H1 (cell line): ENCODE results near the gene DRC3. TPM values are rescaled to one million over a fixed set of nuclear protein-coding genes. Genes with fewer than 3 reads are reported as not detected.

Experiments used
- CBX8 ChIP-seq: fragments of 300-800, 300-1000 bp; sonication (generic); IDR thresholded peaks from 2 replicates; pipeline ENCODE4 v1.7.1; 2016; ENCODE audit warnings: low read depth, low read length, borderline replicate concordance
- FOSL1 ChIP-seq: IDR thresholded peaks from 2 replicates; pipeline ENCODE4 v1.6.1; 2011; ENCODE audit warnings: mild to moderate bottlenecking, low read depth, low read length, moderate library complexity; ENCODE audit not compliant: insufficient read depth
- HDAC2 ChIP-seq, 2 experiments: fragments of 300-600 bp in 1 of 2; sonication (generic) in 1 of 2; IDR thresholded peaks; 2 replicates each; pipeline ENCODE4 v1.6.1; 2011 to 2012; ENCODE audit warnings: low read depth in 2 of 2, low read length in 2 of 2, mild to moderate bottlenecking in 2 of 2, moderate library complexity in 2 of 2, borderline replicate concordance in 1 of 2, inconsistent platforms in 1 of 2
- polyA plus RNA-seq, 7 experiments: library from polyadenylated mRNA; depleted of rRNA in 3 of 7; stranded (reverse) in 5 of 7; unstranded in 2 of 7; fragments of >200 nt in 5 of 7; fragments of 200-250 nt in 2 of 7; gene quantifications; 1 replicate in 5 of 7; 2 replicates in 1 of 7; 4 replicates in 1 of 7; pipeline versions ENCODE4 v1.2.1 to v1.2.3, GENCODE V29; 2011 to 2013; ENCODE audit warnings: missing spikeins in 2 of 7, mixed read lengths in 2 of 7
- total RNA-seq: library from RNA; stranded (reverse); fragmentation: NEBNext Ultra II Directional; extraction: Animal tissue kit (Norgen Biotek cat#: 25700); gene quantifications from 2 replicates; pipeline ENCODE4 v1.2.1, GENCODE V29; 2021

Gene DRC3
- total and polyA plus RNA-seq, 2 of the 8 experiments (the other 6 are each of a cell fraction or from before 2014, with no cell fraction given) = 0.59 TPM; not detected in 1

GRCh38 chr17:18037486-18037885 lies 64.8 kb downstream of the DRC3 start (continued):
- TF ChIP-seq CBX8 = no peak
- TF ChIP-seq HDAC2 (IDR thresholded peaks at IDR 0.05; ENCODE audit: borderline replicate concordance in 1 of 2, low read depth in 2 of 2, low read length in 2 of 2) = no peak
- no peak for TF ChIP-seq FOSL1
